ENCODE results near the gene CES5A. TPM values are rescaled to one million over a fixed set of nuclear protein-coding genes. Genes with fewer than 3 reads are reported as not detected.

CES5A gene
- not detected in 5 replicates for total RNA-seq (2022; extraction: Qiagen RNA extraction; ENCODE audit: low read depth)

GRCh38 chr16:55875273-55875672 is at the start of gene CES5A:
Gene CES5A (minus strand): TSS chr16:55875373. CDS start chr16:55875221, 152 bp downstream.

GRCh38 chr16:55832773-55833691 is 42.1 kb downstream of the CES5A start, which contains the start of gene CES1:
Gene CES1 (minus strand): TSS chr16:55833096. CDS start chr16:55833055, 41 bp downstream.

Other genes with a start within 250 kb of the CES5A start
- gene SLC6A2, start 219.4 kb downstream of the CES5A start, total RNA-seq (2022; extraction: Qiagen RNA extraction; ENCODE audit: low read depth), result 0.03 to 0.07 TPM in 2 of 5 replicates, not detected in the others
- 31.3 to 45.8 TPM (median 35.6 TPM) in 5 replicates for gene CES1, start 42.3 kb downstream of the CES5A start, total RNA-seq (2022; extraction: Qiagen RNA extraction; ENCODE audit: low read depth)

Data from A549 treated with GW870086 at 1 μM for 4 hours (cell line).